Natural killer cell (primary cell): ENCODE data around the gene SLAMF8. TPM values are rescaled to one million over a fixed set of nuclear protein-coding genes. Genes with fewer than 3 reads are reported as not detected.

ENCODE experiments used
- ATAC-seq, 3 donors: fragments of 150-1000 bp in 2 of 3; fragments of 200-7000 bp in 1 of 3; cut with Tn5 transposase; 1 replicate in 1 of 3; 2 replicates in 2 of 3; pipeline ENCODE4 v1.10.0; 2021; ENCODE audit warnings: mild to moderate bottlenecking in 2 of 3, moderate library complexity in 2 of 3
- DNase-seq, 2 donors: peaks; one replicate each; pipeline versions ENCODE4 v3.0.0 to v3.0.0-alpha.2; 2013 to 2021; ENCODE audit warnings: mixed read lengths in 1 of 2
- H3K27ac ChIP-seq: one replicate; pipeline ENCODE4 v1.5.1; 2013; ENCODE audit warnings: mild to moderate bottlenecking, low read length
- H3K27me3 ChIP-seq: one replicate; pipeline ENCODE4 v1.6.1; 2013; ENCODE audit warnings: low read length; ENCODE audit not compliant: control insufficient read depth, insufficient read depth
- H3K36me3 ChIP-seq: one replicate; pipeline ENCODE4 v1.6.1; 2013; ENCODE audit warnings: low read length; ENCODE audit not compliant: control insufficient read depth, insufficient read depth
- H3K4me1 ChIP-seq: one replicate; pipeline ENCODE4 v1.6.1; 2013; ENCODE audit warnings: low read length; ENCODE audit not compliant: control insufficient read depth, insufficient read depth
- H3K4me3 ChIP-seq: one replicate; pipeline ENCODE4 v1.5.1; 2013; ENCODE audit warnings: low read length
- H3K9me3 ChIP-seq: one replicate; pipeline ENCODE4 v1.6.1; 2013; ENCODE audit warnings: low read length; ENCODE audit not compliant: control insufficient read depth, insufficient read depth
- H3K27ac Mint-ChIP-seq, 2 donors: one replicate each; pipeline ENCODE4 v1.8.0; 2022; ENCODE audit warnings: mild to moderate bottlenecking in 2 of 2, mixed read lengths in 2 of 2, moderate library complexity in 1 of 2
- H3K27me3 Mint-ChIP-seq, 2 donors: one replicate each; pipeline ENCODE4 v1.8.0; 2022; ENCODE audit warnings: low read depth in 2 of 2, mixed read lengths in 2 of 2
- H3K36me3 Mint-ChIP-seq: one replicate; pipeline ENCODE4 v1.8.0; 2022; ENCODE audit warnings: mixed read lengths
- H3K4me1 Mint-ChIP-seq, 2 donors: one replicate each; pipeline ENCODE4 v1.8.0; 2022; ENCODE audit warnings: mixed read lengths in 2 of 2
- H3K4me3 Mint-ChIP-seq: one replicate; pipeline ENCODE4 v1.8.0; 2022; ENCODE audit warnings: mild to moderate bottlenecking, moderate library complexity, mixed read lengths
- H3K9me3 Mint-ChIP-seq, 2 donors: one replicate each; pipeline ENCODE4 v1.8.0; 2022; ENCODE audit warnings: mixed read lengths in 2 of 2
- CTCF ChIP-seq: fragments of 200-600 bp; IDR thresholded peaks from one replicate; pipeline ENCODE4 v1.8.0; 2022; ENCODE audit warnings: antibody characterized with exemption
- WGBS: methylation state at CpG from one replicate; pipeline ENCODE4 v1.1.7; 2013; ENCODE audit warnings: missing lambda C conversion rate; ENCODE audit not compliant: insufficient coverage; 5-methylcytosine and 5-hydroxymethylcytosine counted together
- intact Hi-C: fragments of 100-400 bp; cut with micrococcal nuclease; formaldehyde crosslinking; loops from one replicate; pipeline ENCODE4 v1.14.2; 2022
- total RNA-seq, 4 donors: library from RNA; stranded (reverse); fragments of 120-200 nt in 1 of 4; gene quantifications; one replicate each; pipeline versions ENCODE4 v1.2.3 to v1.2.4, GENCODE V29; 2013 to 2022

SLAMF8 gene
- total RNA-seq, 3 donors from 2014 or later (not counting 1 experiment from before 2014, with no cell fraction given) = 0.64 to 4.4 (median 2.8) TPM

GRCh38 chr1:159791461-159791860 lies 35.2 kb upstream of the SLAMF8 start:
- Histone ChIP-seq H3K4me1 (no peaks in the 10 kb centered on the region), H3K4me3 (no peak overlapping the region), H3K9me3 (no peaks in the 10 kb centered on the region), H3K27ac (no peak overlapping the region), H3K36me3 (no peaks in the 10 kb centered on the region), H3K27me3 (no peaks in the 10 kb centered on the region)
- no peak overlapping the region for H3K4me3 Mint-ChIP-seq
- DNase-seq = no peak
- H3K27me3 Mint-ChIP-seq = peaks cover 0 to 11% of the 10 kb centered on the region in 2 donors
- H3K27ac Mint-ChIP-seq = no peak overlapping the region
- H3K36me3 Mint-ChIP-seq = no peaks in the 10 kb centered on the region
- no peaks in the 10 kb centered on the region for H3K4me1 Mint-ChIP-seq
- no peak for TF ChIP-seq CTCF
- no peaks in the 10 kb centered on the region for H3K9me3 Mint-ChIP-seq
- intact Hi-C loops = no loop called here
- WGBS = 34% methylated on average over 3 of the region's 3 CpGs
- ATAC-seq = no peak

- no peak for TF ChIP-seq CTCF
- Histone ChIP-seq H3K27ac (no peak overlapping the region), H3K4me1 (peaks cover 19% of the 10 kb centered on the region), H3K9me3 (no peaks in the 10 kb centered on the region), H3K4me3 (no peak overlapping the region), H3K36me3 (no peaks in the 10 kb centered on the region), H3K27me3 (no peaks in the 10 kb centered on the region)
- H3K4me3 Mint-ChIP-seq = no peak overlapping the region
- intact Hi-C loops = no loop called here
- ATAC-seq (no peak), DNase-seq (no peak)
- H3K4me1 Mint-ChIP-seq = peaks cover 22 to 25% of the 10 kb centered on the region in 2 donors
- peaks cover 0 to 18% of the 10 kb centered on the region in 2 donors for H3K27me3 Mint-ChIP-seq
- WGBS = 88% methylated on average over 5 of the region's 5 CpGs
- H3K36me3 Mint-ChIP-seq = no peaks in the 10 kb centered on the region
- H3K27ac Mint-ChIP-seq = no peak overlapping the region
- no peaks in the 10 kb centered on the region for H3K9me3 Mint-ChIP-seq
Observed at GRCh38 chr1:159795534-159795933, 31.1 kb upstream of the SLAMF8 start.

GRCh38 chr1:159798893-159799292 lies 27.8 kb upstream of the SLAMF8 start:
- WGBS = 5% methylated on average over 2 of the region's 2 CpGs
- intact Hi-C loops = loop anchor here (1.0 kb wide), 2 partner anchors 18 to 92 kb away; no protein-coding TSS in a partner anchor
- no peaks in the 10 kb centered on the region for H3K36me3 ChIP-seq
- ATAC-seq (peak in 1 of 3 donors; percentile 25), DNase-seq (peak; percentile 29 to 79)
- no peaks in the 10 kb centered on the region for H3K36me3 Mint-ChIP-seq
- H3K27ac Mint-ChIP-seq = peak overlapping the region; percentile 27 to 90
- H3K9me3 ChIP-seq = no peaks in the 10 kb centered on the region
- H3K27ac ChIP-seq = no peak overlapping the region
- no peaks in the 10 kb centered on the region for H3K27me3 ChIP-seq
- H3K4me3 ChIP-seq = no peak overlapping the region
- H3K4me3 Mint-ChIP-seq = no peak overlapping the region
- H3K4me1 Mint-ChIP-seq = peaks cover 55 to 58% of the 10 kb centered on the region in 2 donors
- no peaks in the 10 kb centered on the region for H3K9me3 Mint-ChIP-seq
- peak; percentile 77 for TF ChIP-seq CTCF
- peaks cover 49% of the 10 kb centered on the region for H3K4me1 ChIP-seq
- peaks cover 0 to 13% of the 10 kb centered on the region in 2 donors for H3K27me3 Mint-ChIP-seq

GRCh38 chr1:159799446-159799985 lies 27.2 kb upstream of the SLAMF8 start:
- Histone ChIP-seq H3K4me3 (no peak overlapping the region), H3K4me1 (peaks cover 55% of the 10 kb centered on the region), H3K9me3 (no peaks in the 10 kb centered on the region), H3K36me3 (no peaks in the 10 kb centered on the region), H3K27ac (no peak overlapping the region), H3K27me3 (no peaks in the 10 kb centered on the region)
- H3K36me3 Mint-ChIP-seq = peaks cover 5% of the 10 kb centered on the region
- H3K4me1 Mint-ChIP-seq = peaks cover 61 to 65% of the 10 kb centered on the region in 2 donors
- peak overlapping the region; percentile 87 to 90 for H3K27ac Mint-ChIP-seq
- TF ChIP-seq CTCF = no peak
- no peaks in the 10 kb centered on the region for H3K9me3 Mint-ChIP-seq
- H3K27me3 Mint-ChIP-seq = peaks cover 0 to 11% of the 10 kb centered on the region in 2 donors
- peak in 1 of 3 donors; percentile 8 for ATAC-seq
- intact Hi-C loops = no loop called here
- 90% methylated on average over 4 of the region's 4 CpGs for WGBS
- DNase-seq = no peak
- H3K4me3 Mint-ChIP-seq = peak overlapping the region; percentile 96
